HG03139 (cell line): Measurements from ENCODE around the gene B3GNT8.
A peak's percentile ranks its signal among the peaks of the same experiment; 100 is the strongest.
"Not testable (repeated sequence)": the region's sequence is repeated elsewhere in the genome, so short reads cannot be mapped to it uniquely, and the experiment has no call there.

Source experiments
- ATAC-seq: cut with Tn5 transposase; IDR thresholded peaks from one replicate; pipeline ENCODE4 v1.9.1; 2021; ENCODE audit not compliant: unreplicated experiment

The B3GNT8 gene, protein sequence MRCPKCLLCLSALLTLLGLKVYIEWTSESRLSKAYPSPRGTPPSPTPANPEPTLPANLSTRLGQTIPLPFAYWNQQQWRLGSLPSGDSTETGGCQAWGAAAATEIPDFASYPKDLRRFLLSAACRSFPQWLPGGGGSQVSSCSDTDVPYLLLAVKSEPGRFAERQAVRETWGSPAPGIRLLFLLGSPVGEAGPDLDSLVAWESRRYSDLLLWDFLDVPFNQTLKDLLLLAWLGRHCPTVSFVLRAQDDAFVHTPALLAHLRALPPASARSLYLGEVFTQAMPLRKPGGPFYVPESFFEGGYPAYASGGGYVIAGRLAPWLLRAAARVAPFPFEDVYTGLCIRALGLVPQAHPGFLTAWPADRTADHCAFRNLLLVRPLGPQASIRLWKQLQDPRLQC

DNA sequence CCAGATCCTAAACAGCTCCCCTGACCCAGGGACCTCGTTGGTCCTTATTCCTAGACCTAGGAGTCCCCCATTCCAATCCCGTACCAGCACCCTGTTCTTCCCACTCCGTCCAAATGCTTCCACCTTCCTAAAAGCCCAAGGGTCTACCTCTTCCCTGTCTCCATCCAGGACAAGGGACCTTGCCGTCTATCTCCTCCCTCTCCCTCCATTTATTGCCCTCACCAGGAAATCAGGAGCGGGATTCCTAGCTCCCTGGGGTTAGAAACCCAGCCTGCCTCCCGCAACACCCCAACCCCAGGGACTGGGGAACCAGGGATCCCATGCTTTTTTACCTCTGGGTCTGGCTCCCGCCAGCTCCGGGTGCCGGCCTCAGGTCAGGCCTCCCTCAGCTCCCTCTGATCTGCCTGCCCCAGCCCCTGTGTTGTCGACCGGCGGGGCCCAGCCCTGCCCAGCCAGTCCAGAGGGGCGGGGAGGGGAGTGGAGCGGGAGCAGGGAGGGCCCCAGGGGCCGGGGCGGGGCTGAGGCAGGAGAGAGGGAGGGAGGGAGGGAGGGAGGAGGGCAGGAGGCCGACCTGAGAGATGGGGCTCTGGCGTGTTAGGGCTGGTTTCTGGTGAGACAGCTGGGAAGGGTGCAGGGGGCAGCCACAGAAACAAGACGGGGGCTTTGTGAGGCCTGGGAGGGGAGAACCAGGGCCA, at the start of gene B3GNT8:
Gene B3GNT8 (minus strand): TSS at position 423 of the 695 bp plus-strand sequence. CDS start 596 bp downstream, outside the sequence.
- no peak for ATAC-seq

DNA sequence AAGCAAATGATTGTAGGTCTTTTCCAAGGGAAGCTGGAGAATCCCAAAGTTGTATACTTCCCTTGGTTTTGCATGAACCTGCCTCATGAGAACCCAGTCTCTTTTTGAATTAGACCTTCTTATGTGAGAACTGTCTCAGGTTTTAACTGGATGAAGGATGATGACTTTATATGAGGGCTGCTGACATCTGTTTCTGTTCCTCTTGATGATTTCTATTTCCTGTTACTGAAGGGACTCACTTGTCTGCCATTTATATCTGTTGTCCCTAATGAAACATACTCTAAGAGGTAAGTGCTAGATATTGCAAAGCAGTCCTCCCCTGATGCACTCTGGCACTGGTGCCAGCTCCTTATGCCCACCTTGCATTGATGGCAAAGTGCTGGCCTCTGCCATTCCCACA, 49.4 kb upstream of the B3GNT8 start:
- ATAC-seq: no peak

DNA sequence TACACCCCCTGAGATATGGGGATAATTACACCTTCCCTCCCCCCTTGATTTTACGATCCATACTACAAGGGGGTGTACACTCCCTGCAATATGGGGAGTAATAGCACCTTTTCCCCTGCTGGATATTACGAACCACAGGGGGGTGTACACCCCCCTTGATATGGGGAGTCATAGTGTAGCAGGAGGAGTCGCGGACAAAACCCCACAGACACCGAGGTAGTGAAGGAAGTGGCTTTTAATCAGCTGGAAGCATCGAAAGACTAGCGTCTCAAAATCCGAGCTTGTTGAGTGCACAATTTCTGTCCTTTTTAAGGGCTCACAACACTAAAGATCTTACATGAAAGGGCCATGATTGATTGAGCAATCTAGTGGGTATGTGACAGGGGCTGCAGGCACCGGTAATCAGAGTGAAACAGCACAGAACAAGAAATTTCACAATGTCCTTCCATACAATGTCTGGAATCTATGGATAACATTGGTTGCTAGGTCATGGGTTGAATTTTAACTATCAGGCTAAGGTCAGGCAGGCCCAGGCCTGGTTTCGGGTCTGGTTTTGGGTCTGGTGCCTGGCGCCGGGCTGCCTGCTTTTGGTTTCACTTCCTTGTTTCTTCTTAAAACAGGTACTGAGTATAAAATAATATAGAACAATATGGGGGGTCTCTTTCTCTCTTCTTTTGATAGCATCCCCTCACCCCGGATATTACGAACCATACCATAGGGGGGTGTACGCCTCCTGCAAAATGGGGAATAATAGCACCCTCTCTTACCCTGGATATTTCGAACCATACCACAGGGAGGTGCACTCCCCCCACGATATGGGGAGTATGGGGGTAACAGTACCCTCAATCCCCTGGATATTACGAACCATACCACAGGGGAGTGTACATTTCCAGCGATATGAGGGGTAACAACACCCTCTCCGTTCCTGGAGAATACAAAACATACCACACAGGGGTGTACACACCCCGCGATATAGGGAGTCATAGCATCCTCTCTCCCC, 36.4 kb upstream of the B3GNT8 start:
- ATAC-seq: not testable (repeated sequence)

DNA sequence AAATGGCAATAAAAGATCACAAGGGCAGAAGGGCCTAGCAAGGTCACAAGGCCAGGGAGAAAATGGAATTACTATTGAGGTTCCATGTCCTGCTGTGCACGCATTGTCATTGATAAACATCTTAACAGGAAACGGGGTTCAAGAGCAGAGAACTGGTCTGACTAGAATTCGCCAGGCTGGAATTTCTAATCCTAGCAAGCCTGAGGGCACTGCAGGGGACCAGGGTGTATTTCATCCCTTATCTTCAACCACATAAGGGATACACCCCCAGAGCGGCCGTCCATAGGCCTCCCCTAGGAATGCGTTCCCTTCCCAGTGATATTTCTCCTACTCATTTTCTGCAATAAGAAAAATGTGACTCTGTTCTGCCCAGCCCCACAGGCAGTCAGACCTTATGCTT, 35.3 kb upstream of the B3GNT8 start:
- ATAC-seq: no peak

DNA sequence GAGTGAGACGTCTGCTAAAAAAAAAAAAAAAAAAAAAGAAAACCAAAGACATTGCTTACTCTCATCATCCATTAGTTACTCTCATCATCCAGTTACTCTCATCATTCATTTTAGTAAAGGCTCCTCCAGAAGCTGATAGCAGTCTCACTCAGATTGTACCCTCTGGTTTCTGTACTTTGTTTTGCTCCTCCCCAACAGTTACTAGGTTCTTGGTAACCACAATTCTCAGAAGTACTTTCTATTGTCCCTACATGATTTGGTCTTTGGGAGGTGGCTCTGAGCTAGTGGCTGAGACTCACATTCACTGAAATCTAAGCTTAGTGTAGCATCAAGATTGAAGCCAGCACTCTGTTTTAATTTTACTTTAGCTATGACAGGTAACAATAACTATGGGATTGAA, 30.1 kb upstream of the B3GNT8 start:
- no peak for ATAC-seq

DNA sequence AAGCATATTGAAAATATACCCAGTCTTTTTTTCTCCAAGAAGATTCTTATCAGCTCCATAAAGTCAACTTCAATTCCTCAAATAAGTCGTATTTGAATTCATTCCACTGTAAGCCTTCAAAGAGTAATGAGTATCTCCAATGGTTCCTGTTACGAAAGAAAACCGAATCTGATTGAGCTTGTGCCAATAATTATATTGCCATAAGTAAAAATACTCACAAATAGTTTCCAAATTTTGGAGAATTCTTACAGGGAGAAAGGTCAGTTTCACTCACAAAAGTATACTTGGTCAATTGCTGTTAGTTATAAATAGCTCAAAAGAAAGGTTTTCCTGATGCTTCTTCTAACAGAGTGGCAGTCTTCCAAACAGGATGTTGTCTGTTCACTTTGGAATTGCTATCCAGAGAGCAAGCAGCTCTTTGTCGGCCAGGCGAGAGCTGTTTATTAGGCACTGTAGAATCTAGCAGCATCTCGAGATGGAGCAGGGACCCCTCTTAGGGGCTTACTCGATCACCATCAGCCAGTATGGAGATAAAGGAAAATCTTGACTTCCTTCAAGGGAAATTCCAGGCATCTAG, 29.3 kb upstream of the B3GNT8 start:
- ATAC-seq: no peak

DNA sequence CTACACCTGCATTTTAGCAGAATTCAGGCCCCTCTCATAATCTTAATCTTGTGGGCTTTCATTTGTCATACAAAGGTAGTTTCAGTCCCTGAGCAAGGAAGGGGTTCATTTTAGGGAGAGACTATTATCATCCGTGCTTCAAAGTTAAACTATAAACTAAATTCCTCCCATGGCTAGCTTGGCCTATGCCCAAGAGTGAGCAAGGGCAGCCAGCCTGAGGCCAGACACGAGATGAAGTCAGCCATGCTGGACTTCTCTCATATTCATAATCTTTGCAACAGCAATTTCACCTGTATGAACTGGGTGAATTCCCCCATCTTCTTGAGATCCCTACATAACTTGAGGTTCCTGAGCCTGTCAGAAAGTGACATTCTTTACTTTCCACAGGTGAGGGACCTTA, 28.8 kb upstream of the B3GNT8 start:
- no peak for ATAC-seq

DNA sequence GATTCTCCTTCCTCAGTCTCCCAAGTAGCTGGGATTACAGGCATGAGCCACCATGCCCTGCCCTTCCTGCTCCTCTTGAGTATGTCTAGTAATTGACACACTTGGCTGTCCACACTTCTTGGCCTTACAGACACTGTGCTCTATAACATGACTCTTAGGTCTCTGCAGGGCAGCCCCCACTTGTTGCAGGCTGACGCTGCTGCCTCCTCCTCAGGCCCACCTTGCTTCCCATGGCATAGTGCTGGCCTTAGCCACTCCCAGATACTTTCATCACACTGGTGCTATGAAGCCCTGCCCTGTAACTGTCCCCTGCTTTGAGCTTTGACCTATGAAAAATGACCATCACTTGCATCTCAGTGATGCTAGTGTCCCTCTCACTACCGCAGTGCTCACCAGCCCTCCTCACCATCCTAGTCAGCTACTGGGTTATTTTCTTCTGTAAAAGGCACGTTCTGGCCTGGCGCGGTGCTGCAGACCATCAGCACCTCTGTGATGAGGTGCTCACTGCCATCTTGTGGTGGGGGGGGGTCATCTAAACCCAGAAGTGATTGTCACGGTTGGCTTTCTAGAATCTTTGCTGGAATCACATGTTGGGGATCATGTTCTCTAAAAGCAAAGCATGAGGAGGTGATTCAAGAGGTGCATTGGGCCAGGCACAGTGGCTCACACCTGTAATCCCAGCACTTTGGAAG, 25.6 kb upstream of the B3GNT8 start:
- ATAC-seq: no peak

DNA sequence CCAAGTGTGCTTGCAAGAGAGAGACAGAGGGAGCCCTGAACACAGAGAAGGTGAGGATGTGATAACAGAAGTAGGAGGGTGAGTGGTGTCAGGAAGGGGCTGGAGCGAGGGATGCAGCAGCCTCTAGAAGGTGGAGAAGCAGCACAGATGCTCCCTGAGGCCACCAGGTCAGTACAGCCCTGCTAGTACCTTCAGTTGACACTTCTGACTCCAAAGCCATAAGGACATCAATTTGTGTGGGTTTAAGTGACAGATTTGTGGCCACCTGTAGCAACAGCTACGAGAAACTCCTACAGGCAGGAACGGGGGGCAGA, 22.6 kb upstream of the B3GNT8 start:
- no peak for ATAC-seq

DNA sequence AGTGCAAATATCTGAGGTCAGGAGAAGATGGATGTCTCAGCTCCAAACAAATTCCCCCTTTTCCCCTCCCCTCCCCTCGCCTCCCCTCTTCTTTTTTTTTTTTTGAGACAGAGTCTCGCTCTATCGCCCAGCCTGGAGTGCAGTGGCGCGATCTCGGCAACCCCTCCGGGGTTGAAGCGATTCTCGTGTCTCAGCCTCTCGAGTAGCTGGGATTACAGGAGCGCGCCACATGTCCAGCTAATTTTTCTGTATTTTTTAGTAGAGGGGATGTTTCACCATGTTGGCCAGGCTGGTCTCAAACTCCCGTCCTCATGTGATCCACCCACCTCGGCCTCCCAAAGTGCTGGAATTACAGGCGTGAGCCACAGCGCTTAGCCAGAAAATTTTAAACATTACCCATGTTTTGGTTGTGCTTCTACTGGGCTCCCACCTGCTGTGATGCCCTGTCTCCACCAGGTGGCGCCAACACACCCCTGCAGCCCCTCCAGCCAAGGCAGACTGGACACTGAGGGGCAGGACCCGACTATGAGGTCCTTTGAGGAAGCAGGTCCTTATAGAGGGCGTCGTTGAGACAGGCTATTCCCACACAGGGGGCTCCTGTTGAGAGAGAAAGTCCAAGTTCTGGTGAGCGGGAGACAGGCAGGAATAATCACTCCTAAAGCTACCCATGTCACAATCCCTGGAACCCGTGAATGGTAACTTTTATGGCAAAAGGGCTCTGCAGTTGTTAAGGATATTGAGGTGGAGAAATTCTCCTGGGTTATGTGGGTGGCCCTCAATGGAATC, 22.1 kb upstream of the B3GNT8 start:
- ATAC-seq: no peak

DNA sequence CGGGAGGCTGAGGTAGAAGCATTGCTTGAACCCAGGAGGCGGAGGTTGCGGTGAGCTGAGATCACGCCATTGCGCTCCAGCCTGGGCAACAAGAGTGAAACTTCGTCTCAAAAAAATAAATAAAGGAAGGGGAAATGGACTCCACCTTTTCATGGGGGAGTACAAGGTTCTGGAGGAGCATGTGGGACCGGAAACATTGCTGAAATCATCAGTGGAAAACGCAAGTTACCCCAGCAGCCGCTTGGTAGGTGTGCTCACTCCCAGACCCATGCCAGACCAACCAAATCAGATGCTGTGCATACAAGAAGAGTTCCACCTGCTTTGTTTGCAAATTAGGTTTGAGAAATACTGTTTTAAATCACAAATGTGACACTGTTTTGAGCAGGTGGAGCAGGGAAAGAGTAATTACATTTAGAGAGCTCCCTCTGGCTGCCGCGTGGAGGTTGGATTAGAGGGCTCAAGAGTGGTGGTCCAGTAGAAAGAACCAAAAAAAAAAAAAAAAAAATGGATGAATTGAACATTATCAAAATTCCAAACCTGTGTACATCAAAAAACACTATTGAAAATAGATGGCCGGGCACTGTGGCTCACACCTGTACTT, 20.7 kb upstream of the B3GNT8 start:
- ATAC-seq: no peak

DNA sequence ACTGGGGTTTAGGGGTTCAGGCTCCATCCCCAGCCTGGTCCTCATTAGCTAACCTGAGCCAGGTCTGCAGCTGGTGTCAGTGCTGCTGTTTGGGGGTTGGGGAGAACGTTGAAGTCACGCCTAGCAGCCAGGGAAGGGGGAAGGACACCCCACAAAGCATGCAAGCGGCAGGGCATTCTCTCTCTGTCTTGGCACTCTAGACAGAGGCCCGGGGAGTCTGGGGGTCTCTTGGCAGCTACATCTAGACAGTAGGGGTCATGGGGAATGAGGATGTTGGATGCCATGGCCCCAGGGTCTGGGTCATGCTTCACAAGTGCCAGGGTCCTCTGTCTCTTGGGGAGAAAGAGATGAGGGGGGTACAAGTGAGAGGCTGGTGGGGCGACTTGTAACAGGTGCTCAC, 18.4 kb upstream of the B3GNT8 start:
- no peak for ATAC-seq

DNA sequence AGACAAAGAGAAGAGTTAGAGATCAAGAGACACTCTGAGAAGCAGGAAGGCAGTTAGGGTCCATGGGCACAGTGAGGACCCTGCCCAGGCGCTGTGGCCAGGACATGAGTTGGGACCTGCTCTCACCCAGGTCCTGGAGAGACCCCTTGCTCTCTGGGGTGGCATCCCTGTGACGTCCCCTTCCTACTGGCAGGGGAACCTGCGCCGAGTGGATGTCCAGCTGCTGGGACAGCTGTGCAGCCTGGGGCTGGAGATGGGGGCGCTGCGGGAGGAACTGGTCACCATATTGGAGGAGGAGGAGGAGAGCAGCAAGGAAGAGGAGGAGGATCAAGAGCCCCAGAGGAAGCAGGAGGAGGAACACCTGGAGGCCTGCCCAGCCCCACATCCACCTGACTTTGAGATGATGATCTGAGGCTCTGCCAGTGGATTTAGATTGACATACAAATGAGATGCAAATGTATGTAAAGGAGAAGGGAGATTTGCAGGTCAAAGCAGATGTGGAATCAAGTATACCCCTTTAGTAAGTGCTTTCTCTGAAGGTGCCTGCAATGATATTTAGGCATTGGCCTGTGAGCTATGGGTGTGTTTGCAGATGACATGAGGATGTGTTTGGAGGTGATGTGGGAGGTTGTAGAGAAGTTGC, 16.8 kb upstream of the B3GNT8 start:
- ATAC-seq: no peak

DNA sequence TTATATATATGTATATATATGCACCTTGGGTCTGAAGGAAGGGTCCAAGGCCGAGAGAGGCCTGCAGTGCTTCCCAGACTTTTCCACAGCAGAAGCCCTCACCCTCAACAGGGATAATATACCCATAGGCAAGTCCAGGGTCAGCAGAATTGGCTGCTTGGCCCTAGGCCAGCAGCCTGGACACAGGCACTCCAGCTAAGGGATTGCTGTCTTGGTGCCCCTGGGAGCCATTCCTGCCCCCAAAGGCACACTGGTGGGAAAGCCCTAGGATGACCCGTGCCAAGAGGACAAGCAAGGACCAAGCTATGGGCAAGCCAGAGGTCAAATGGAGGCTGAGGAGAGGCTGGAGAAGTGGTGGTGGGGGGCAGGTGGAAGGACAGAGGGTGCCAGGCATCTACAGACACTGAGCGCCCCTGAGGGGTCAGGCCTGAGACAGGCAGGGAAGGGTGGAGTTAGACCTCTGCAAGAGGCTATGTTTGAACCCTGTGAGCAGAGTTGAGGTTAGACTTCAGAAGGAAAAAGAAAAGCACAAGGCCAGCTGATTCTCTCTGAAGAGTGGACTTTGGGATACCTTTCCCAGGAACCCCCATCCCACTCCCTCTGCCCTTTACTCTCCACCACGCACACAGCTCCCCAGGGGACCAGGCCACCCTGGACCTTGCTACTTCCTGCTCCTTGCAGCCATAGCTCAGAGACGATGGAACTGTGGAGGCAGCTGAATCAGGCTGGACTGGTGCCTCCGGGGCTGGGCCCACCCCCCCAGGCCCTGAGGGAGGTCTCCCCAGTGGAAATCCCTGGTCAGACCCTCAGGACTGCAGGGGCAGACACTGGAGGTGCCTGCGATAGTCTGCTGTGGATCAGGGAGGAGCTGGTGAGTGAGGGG, 15.5 kb upstream of the B3GNT8 start, which contains the start of gene ERICH4:
Gene ERICH4 (plus strand): TSS at position 684 of the 883 bp plus-strand sequence. CDS start 14 bp downstream, at position 698.
- no peak for ATAC-seq

DNA sequence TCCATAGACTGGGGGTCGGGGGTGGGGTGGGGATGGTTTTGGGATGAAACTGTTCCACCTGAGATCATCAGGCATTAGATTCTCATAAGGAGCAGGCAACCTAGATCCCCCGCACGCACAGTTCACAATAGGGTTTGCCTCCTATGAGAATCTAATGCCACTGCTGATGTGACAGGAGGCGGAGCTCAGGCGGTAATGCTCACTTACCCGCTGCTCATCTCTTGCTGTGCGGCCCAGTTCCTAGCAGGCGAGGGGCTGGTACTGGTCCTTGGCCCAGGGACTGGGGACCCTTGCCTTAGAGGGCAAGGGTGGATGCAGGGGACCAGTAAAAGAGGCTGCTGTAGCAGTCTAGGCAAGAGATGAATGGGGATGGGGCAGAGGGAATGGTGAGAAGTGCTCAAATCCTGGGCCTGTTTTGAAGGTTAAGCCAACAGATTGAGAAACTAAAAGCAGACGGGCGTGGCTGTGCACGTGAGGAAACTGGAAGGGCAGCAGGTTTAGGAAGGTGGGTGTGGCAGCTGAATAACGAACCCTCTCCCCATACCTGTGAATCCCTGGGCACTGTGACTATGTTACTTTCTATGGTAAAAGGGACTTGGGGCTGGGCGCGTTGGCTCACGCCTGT, 14.3 kb upstream of the B3GNT8 start:
- ATAC-seq: no peak

DNA sequence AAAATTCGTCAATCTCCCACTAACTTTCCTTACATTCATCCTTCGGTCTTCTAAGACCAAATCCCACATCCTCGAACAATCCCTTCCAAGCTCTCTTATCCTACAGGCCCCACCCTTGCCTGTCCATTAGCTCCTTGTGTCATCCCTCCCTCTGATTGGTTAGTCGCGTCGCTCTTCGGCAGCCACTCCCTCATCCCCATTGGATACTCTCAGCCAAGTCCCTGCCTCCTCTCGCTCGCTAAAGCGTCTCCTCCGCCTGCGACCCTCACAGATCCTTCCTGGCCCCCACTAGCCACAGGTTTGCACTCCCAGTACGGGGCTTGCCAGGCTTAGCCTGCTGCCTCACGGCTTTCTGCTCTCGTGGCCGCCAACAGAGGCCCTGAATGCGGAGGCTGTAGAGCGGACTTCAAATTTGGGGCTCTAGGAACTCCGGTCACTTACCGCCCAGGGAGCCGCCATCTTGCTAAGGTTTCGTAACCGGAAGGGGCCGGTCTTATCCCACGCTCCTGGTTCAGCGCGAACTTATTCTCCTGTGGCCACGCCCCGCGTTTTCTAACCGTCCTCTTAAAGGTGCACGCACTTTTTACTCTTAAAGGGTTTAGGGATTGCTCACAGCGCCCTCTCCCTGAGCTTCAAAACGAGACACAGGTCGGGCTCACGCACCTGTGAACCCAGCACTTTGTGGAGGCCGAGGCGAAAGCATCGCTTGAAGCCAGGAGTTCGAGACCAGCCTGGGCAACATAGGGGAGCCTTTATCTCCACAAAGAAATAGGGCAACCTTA, 12.5 kb upstream of the B3GNT8 start, which contains the start of gene DMAC2:
Gene DMAC2 (minus strand): TSS at position 472 of the 782 bp plus-strand sequence. CDS start 13 bp downstream, at position 459.
- peak; percentile 83 for ATAC-seq
